Measurements from ENCODE around the gene CCR4. TPM values are rescaled to one million over a fixed set of nuclear protein-coding genes. Genes with fewer than 3 reads are reported as not detected.

Gene CCR4
- total and polyA plus RNA-seq, 9 of the 15 experiments (the other 6 are each of a cell fraction or from before 2014, with no cell fraction given): 0.04 to 0.47 (median 0.25) TPM; not detected in 1

DNA sequence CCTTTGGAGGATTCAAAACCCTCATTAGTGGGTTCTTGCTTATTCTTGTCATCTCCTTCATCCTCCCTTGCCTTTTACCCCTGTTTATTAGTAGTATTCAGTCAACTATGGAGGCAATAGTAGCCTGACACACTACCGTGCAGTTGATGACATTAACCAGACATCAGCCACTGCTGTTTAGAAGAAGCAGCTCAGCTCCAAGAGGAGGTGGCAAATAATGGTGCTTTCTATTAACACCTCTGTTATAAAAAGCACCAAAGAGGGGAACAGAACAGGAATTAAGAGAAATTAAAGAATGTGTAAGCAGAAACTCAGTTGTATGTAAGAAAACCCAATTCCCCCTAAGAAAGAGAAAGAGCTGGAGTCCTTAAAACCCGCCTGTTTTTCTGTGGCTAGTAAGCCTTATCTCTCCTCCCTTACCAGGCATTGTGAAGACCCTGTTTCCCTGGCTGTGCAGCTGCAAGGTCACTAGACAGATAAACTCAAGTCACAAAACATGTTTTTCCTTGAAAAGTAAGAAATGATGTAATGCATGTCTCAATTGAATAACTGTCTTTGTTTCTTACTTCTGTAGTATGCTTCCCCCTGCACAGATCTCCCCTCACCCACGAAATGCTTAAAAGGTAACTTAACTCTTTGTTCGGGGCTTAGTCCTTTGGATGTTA, 21.2 kb downstream of the CCR4 start (continued):
- TF ChIP-seq, protein P1, sequence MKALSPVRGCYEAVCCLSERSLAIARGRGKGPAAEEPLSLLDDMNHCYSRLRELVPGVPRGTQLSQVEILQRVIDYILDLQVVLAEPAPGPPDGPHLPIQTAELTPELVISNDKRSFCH (CRISPR knock-in tag; IDR thresholded peaks at IDR 0.05): no peak
- TF ChIP-seq, protein P1 (tag; IDR thresholded peaks at IDR 0.05): 0 out of 2 replicates have a peak, but pooled peaks have one; percentile 39
- no peak for TF ChIP-seq OTX1 (CRISPR knock-in tag; IDR thresholded peaks at IDR 0.05)
- TF ChIP-seq HDAC8 (tag; IDR thresholded peaks at IDR 0.05): no peak
- TF ChIP-seq C11orf30 (IDR thresholded peaks at IDR 0.05; ENCODE audit: low read depth): no peak
- TF ChIP-seq, protein P2, sequence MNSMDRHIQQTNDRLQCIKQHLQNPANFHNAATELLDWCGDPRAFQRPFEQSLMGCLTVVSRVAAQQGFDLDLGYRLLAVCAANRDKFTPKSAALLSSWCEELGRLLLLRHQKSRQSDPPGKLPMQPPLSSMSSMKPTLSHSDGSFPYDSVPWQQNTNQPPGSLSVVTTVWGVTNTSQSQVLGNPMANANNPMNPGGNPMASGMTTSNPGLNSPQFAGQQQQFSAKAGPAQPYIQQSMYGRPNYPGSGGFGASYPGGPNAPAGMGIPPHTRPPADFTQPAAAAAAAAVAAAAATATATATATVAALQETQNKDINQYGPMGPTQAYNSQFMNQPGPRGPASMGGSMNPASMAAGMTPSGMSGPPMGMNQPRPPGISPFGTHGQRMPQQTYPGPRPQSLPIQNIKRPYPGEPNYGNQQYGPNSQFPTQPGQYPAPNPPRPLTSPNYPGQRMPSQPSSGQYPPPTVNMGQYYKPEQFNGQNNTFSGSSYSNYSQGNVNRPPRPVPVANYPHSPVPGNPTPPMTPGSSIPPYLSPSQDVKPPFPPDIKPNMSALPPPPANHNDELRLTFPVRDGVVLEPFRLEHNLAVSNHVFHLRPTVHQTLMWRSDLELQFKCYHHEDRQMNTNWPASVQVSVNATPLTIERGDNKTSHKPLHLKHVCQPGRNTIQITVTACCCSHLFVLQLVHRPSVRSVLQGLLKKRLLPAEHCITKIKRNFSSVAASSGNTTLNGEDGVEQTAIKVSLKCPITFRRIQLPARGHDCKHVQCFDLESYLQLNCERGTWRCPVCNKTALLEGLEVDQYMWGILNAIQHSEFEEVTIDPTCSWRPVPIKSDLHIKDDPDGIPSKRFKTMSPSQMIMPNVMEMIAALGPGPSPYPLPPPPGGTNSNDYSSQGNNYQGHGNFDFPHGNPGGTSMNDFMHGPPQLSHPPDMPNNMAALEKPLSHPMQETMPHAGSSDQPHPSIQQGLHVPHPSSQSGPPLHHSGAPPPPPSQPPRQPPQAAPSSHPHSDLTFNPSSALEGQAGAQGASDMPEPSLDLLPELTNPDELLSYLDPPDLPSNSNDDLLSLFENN (IDR thresholded peaks at IDR 0.05; ENCODE audit: low read depth in 2 of 2, low read length in 2 of 2): peak in 1 of 2 experiments; percentile 61; a peak in 1 of 4 replicates
- peak; percentile 93 for TF ChIP-seq POLR2AphosphoS5 (IDR thresholded peaks at IDR 0.05; ENCODE audit: control insufficient read depth, insufficient read depth, low read depth, low read length)
- no peak for TF ChIP-seq XRCC5 (IDR thresholded peaks at IDR 0.05; ENCODE audit: low read depth, low read length)
- TF ChIP-seq CHD1 (IDR thresholded peaks at IDR 0.05; ENCODE audit: low read length): no peak
- TF ChIP-seq RCOR1 (IDR thresholded peaks at IDR 0.05; ENCODE audit: borderline replicate concordance in 1 of 2, low read depth in 2 of 2, low read length in 2 of 2): peak in 1 of 2 experiments; percentile 61; a peak in 2 of 4 replicates
- TF ChIP-seq SRSF1 (IDR thresholded peaks at IDR 0.05; ENCODE audit: low read depth, low read length): no peak
- TF ChIP-seq ZFPM2 (CRISPR knock-in tag; IDR thresholded peaks at IDR 0.05): no peak
- TF ChIP-seq ILF3 (IDR thresholded peaks at IDR 0.05; ENCODE audit: borderline replicate concordance): no peak
- TF ChIP-seq PML (IDR thresholded peaks at IDR 0.05; ENCODE audit: low read length): peak; percentile 81
- no peak for TF ChIP-seq ZFP1 (CRISPR knock-in tag; IDR thresholded peaks at IDR 0.05)
- TF ChIP-seq NR2F6 (CRISPR knock-in tag; IDR thresholded peaks at IDR 0.05): no peak
- TF ChIP-seq, protein P3, sequence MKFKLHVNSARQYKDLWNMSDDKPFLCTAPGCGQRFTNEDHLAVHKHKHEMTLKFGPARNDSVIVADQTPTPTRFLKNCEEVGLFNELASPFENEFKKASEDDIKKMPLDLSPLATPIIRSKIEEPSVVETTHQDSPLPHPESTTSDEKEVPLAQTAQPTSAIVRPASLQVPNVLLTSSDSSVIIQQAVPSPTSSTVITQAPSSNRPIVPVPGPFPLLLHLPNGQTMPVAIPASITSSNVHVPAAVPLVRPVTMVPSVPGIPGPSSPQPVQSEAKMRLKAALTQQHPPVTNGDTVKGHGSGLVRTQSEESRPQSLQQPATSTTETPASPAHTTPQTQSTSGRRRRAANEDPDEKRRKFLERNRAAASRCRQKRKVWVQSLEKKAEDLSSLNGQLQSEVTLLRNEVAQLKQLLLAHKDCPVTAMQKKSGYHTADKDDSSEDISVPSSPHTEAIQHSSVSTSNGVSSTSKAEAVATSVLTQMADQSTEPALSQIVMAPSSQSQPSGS (CRISPR knock-in tag; IDR thresholded peaks at IDR 0.05): no peak
- no peak for TF ChIP-seq CREBBP (IDR thresholded peaks at IDR 0.05; ENCODE audit: low read depth, low read length)
- peak; percentile 93 for TF ChIP-seq HDAC3 (IDR thresholded peaks at IDR 0.05; ENCODE audit: borderline replicate concordance, partially characterized antibody)
- no peak for TF ChIP-seq MCM5 (IDR thresholded peaks at IDR 0.05; ENCODE audit: low read depth)
- no peak for TF ChIP-seq PRMT5 (CRISPR knock-in tag; IDR thresholded peaks at IDR 0.05)
- TF ChIP-seq, protein P4, sequence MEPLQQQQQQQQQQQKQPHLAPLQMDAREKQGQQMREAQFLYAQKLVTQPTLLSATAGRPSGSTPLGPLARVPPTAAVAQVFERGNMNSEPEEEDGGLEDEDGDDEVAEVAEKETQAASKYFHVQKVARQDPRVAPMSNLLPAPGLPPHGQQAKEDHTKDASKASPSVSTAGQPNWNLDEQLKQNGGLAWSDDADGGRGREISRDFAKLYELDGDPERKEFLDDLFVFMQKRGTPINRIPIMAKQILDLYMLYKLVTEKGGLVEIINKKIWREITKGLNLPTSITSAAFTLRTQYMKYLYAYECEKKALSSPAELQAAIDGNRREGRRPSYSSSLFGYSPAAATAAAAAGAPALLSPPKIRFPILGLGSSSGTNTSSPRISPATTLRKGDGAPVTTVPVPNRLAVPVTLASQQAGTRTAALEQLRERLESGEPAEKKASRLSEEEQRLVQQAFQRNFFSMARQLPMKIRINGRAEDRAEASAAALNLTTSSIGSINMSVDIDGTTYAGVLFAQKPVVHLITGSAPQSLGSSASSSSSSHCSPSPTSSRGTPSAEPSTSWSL (CRISPR knock-in tag; IDR thresholded peaks at IDR 0.05; ENCODE audit: borderline replicate concordance): no peak

Data from K562 (cell line).